T-helper 1 cell (primary cell): Measurements from ENCODE around the gene NEK6.

ENCODE experiments used
- DNase-seq, 5 donors: peaks; one replicate each; pipeline ENCODE4 v3.0.0-alpha.2; 2012 to 2020

The NEK6 gene

DNA sequence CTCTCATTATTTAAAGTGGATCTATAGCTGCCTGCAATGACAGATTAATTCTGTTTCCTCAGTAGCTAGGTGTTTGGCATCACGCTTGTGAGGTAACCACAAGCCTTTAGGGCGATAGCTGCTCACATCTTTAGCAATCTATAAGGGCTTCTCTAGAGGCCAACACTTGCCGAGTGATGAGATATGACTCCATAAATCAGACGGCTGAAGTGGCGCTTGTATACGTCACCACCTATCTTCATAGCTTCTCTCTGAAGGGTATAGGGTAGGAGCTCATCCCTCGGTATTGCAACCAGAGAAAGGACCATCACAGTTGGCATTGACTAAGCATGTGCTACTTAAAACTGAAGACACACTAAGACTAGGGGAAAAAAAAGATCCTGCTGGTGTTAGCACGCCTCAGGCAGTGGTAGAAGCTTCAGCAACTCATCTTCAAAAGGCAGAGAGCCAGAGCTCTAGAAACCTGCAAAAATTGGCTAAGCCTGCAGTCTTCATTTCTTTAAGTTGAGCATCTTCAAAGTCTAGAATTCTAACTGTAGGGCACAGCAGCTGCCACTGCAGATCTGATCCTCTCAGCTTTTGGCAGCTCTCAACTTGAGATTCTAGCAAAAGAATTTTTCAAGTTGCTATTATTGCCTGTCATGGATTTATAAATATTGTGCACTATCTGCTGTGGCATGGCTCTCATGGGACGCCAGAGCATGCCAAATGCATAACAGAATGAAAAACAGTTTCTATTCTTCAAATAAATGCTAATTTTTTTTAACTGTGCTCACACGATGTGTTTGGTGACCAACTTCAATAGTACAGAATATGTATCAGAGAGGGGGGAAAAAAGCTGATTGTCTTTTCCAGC lies 120.0 kb downstream of the NEK6 start:
- DNase-seq = no peak

DNA sequence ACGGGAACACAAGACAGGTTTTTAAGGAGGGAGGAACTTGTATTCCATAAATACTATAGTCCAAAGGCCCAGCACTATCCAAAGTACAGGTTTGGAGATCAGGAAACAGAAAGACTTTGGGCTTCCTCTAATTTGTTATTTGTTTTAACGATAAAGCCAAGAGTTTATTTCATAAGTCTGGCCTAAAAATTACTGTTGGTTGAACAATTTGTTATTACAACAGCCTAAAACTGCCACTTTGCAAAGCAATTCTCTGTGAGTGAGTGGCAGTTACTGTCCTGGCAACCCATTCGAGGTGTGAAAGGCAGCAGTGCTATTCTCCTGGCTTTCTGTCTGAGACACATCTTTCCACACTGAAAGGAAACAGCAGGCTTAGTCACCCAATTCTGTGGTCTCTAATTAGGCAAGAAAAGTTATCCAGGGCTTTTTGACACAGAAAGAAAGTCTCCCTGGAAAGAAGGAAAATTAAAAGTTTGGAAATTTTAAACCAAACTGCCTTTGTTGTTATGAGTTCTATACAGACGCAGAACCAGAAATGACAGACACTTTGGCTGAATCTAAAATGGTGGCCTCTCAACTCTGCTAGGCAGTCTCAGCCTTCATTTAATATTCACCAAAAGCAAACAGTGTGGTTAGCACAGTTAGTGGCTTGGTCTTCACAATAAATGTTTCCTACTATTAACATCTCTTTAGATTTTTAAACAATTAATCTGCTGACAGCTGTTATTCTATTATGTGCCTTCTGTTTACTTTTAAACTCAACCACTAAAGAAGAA lies 123.6 kb downstream of the NEK6 start:
- DNase-seq = no peak

GRCh38 chr9:124384210-124384609 lies 126.5 kb downstream of the NEK6 start:
- no peak for DNase-seq

GRCh38 chr9:124384846-124385245 lies 127.1 kb downstream of the NEK6 start:
- DNase-seq = no peak

DNA sequence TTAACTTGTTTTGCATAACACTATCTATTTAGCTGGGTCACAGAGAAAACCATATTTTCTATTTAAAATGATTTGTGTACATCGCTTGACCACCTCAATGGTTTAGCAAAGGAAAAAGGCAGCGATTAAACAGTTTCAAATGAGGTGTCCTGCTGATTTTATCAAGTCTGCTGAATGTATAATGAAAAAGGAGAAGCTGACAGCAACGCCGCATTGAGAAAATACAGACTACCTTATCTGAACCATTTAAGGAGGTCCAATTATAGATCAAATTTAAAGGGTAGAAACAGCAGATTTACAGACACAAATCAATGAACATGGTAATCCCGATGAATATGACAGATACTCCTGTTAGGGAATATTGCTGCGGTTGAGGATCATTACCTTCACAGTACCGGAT lies 127.9 kb downstream of the NEK6 start:
- no peak for DNase-seq

DNA sequence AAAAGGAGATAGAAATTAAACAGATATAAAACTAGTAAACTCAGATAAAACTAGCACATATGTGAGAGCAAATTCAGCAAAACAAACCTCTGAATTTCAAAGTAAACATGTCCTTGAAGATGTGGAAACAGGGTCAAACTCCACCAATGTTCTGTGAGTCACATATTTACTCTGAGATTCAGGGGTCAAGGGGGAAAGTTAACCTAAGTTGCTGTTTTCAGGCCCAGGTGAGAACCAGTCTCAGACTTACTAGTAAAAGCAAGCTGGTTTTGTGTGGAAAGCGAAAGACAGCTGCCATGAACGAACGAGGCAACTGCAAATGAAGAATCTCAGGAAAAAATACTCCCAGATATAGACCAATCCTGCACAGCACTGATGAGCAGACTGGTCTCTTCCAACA lies 128.5 kb downstream of the NEK6 start:
- DNase-seq = no peak

GRCh38 chr9:124388275-124389048 lies 130.7 kb downstream of the NEK6 start:
- DNase-seq = no peak

GRCh38 chr9:124389146-124389939 lies 131.6 kb downstream of the NEK6 start:
- no peak for DNase-seq

DNA sequence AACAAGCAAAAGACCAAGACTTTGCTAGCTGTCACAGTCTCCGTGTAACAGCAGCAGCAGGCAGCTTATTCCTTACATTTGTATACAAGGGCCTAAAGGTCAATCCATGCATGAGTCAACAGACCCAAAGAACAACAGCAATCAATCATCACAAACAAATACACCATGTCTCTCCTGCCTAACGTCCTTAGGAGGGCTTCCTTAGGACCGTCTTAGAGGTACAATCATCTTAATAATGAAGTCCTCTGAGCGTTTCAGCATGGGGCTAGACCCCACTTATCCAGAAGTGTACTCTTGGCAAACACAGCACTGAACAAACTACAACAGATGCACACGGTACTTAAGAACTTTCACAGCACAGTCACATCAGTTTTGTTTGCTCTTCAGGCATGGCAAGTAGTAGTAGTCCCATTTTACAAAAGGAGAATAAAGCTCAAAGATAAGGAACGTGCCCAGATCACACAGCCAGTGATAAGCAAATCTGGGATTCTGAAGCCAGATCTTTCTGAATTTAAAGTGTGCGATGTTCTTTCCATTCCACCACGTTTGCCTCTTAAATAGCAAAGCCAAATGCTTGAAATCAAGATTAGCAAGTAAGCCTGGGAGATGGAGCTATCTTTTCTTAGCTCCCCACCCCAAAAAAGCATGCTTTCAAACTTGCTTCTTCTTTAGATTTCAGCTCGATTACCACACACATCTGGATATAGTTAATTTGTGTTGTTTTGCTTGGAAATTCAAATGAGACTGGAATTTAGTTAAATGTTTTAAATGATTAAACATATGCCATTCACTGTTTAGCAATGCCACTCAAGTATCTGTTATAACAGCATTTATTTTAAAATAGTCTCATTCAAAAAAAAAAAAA lies 133.3 kb downstream of the NEK6 start:
- DNase-seq = no peak

DNA sequence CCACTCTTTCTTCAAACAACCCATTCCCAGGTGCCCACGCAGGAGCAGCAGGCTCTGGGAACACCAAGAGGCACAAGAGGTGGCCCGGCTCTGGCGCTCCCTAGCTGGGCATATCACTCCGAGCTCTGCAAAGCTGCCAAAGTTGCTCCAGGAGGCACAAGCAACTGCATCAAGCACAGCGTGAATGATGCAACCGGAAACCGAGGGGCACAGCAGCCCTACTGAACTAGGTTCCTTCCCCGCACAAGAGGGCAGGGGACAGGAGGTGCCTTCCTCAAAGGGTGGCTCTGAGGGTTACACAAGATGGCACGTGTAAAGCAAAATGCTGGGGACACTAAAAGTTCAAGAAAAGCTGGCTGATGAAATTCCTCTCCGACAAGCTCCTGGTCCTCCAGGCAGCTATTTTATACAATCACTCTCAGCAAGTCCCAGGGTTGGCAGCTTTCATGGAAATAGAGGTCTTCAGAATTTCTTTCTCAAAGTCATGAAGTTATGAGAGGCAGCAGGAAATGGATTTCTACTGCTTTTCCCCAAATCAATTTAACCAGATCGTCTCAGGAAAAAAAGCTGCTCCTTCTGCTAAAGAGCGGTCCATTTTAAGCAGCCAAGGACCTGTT lies 134.6 kb downstream of the NEK6 start:
- no peak for DNase-seq

DNA sequence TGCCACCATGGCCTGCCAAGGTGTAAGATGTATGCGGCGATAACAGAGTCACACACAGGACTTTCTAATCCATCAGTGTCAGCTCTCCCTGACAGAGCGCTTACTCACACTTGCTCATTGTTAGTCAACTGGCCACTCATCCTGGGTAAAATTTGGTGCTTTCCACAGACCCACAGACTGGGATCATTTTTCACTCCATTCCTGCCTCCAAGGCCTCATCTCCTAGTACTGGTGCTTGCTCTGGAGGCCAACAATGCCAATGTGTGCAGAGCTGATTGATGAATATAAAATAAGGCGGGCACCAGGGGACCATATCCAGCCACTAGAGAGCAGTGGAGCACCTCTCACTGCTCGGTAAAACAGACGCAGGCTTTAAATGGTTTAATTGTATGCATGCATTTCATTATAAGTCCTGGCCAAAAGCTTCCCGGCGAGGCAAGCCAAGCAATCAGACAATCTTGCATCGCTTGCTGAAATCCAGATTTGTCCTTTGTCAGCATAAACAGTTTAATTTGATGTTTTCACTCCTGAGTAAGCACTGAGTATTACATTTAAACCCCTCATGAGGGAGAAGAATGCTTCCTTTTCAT lies 135.2 kb downstream of the NEK6 start:
- DNase-seq = no peak

DNA sequence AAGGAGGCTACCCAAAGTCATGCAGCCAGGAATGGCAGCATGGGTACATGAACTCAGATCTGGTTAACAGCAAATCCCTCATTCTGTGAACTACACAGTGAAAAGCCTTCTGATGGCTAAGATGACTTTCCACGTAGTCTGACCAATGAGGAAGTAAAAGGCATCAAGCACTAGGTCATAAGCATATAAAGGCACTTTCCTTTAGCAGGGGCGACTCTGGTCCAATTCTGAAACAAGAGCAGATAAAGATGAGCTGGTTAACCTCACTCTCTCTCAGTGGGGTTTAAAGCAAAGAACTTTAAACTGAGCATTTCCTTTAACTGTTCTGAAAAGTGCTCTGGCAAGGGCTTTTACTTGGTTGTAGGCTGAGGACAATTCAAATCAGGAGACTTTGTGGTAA lies 136.4 kb downstream of the NEK6 start:
- peak in 1 of 5 donors; percentile 32 for DNase-seq

DNA sequence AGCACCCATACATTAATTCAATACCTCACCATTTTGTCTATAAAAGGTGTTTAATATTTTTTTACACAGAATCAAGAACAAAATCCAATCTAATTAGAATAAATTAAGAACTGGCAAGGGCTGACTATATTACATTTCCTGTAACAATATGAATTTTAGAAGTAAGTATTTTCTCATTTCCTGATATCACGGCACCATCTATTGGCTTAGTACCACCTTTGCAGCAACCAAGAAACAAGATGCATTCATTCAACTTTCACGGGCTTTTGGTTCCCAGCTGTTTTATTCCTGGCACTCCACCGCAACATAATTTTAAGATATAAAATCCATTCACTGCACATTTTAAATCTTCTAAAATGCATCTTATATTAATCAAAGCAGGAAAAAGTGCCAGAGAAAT lies 136.8 kb downstream of the NEK6 start:
- no peak for DNase-seq

GRCh38 chr9:124395826-124396225 lies 138.1 kb downstream of the NEK6 start:
- DNase-seq = no peak

DNA sequence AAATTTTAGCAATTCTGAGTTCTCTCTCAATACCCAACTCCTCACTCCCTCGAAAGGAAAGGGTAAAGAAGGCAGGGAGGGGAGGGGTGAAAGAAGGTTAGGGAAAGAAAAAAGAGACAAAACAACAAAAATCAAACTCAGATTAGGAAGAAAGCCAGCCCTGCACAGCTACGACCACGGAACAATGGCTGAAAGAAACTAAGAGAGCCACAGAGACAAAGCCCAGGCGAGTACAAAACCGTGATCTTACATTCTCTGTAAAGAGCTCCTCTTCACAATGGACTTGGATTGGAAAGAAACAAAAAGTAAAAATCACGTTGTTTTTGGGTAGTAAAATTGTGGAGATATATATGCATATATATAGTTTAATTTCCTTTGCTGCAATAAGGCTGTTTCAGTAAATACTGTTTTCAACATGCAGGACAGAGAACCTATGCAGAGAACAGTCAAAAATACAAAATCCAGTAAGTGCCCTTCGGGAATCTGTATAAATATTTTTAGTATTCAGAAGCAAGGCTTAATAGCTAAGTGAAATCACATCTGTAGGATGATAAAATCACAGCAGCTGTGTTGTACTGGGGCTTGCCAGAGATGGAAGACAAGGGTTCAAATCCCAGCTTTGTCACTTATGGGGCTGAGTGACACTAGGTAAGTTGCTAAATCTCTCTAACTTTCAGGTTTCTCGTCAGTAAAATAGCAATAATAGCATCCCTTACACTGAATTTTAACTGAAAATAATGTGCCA lies 140.6 kb downstream of the NEK6 start:
- no peak for DNase-seq

- DNase-seq = no peak
These were observed 141.7 kb downstream of the NEK6 start for GRCh38 chr9:124399323-124399967.

GRCh38 chr9:124399968-124400940 lies 142.5 kb downstream of the NEK6 start:
- DNase-seq = no peak
